Fibroblast of skin of scalp (primary cell): Measurements from ENCODE around the gene PLS3.

ENCODE experiments used
- DNase-seq: peaks from one replicate; pipeline ENCODE4 v3.0.0-alpha.2; 2013

PLS3 gene

GRCh38 chrX:115693476-115693875 lies 132.5 kb downstream of the PLS3 start:
- DNase-seq = no peak

GRCh38 chrX:115694028-115694427 lies 133.1 kb downstream of the PLS3 start:
- DNase-seq = no peak

- DNase-seq = no peak
Measured at GRCh38 chrX:115696039-115696438, 135.1 kb downstream of the PLS3 start.

DNA sequence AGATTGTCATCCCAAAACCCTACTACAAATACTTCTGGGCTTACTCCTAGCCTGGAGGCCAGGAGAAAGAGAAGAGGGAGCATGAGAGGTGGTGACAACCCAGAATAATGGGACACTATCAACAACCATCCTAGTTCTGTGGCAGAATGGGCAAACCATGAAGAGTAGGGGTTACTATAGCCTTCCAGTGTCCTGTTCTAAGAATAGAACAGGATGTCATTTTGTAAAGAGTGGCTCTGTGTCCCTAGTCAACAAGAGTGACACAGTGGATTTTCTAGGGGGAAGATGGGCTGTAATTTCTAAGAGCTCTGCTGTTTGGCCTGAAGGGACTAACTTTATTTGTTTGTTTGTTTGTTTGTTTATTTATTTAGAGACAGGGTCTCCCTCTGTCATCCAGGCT lies 136.0 kb downstream of the PLS3 start:
- no peak for DNase-seq

DNA sequence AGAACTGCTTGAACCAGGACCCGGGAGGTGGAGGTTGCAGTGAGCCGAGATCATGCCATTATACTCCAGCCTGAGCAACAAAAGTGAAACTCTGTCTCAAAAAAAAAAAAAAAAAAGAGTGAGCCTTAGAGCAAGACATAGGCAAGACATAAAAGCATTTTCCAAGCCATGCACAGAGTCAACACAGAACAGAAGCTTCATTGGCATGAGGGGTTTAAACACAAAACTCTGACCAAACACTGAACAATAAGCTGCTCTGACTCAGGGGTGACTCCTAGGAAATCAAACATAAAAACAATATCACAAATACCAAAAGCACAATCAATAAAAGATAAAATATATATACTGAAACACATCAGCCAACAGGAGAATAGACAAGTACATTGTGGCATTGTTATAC lies 136.8 kb downstream of the PLS3 start:
- no peak for DNase-seq
